Mesenchymal stem cell (in vitro differentiated cells and primary cell): Measurements from ENCODE around the gene PDZK1.
"Not testable (repeated sequence)": the region's sequence is repeated elsewhere in the genome, so short reads cannot be mapped to it uniquely, and the experiment has no call there.

ENCODE experiments used
- DNase-seq: peaks from one replicate; pipeline ENCODE4 v3.0.0-alpha.2; 2013
- H2AFZ ChIP-seq: one replicate; pipeline ENCODE4 v1.6.1; 2013; ENCODE audit warnings: low read depth, mild to moderate bottlenecking, control low read depth, inconsistent platforms, low read length, moderate library complexity
- H2AK5ac ChIP-seq: 2 replicates; pipeline ENCODE4 v1.6.1; 2013; ENCODE audit warnings: low read length, moderate library complexity, mild to moderate bottlenecking, inconsistent platforms; ENCODE audit not compliant: severe bottlenecking
- H2BK120ac ChIP-seq: one replicate; pipeline ENCODE4 v1.6.1; 2013; ENCODE audit warnings: low read depth, mild to moderate bottlenecking, inconsistent platforms, low read length, moderate library complexity
- H2BK12ac ChIP-seq, 2 experiments: one replicate each; pipeline ENCODE4 v1.6.1; 2013; ENCODE audit warnings: inconsistent platforms in 2 of 2, low read length in 2 of 2, mild to moderate bottlenecking in 2 of 2, moderate library complexity in 2 of 2, control low read depth in 1 of 2
- H2BK15ac ChIP-seq: one replicate; pipeline ENCODE4 v1.6.1; 2013; ENCODE audit warnings: mild to moderate bottlenecking, low read depth, inconsistent platforms; ENCODE audit not compliant: poor library complexity, severe bottlenecking
- H2BK5ac ChIP-seq: 2 replicates; pipeline ENCODE4 v1.6.1; 2013; ENCODE audit warnings: low read depth, mild to moderate bottlenecking, low read length, control low read depth, inconsistent platforms; ENCODE audit not compliant: poor library complexity, severe bottlenecking
- H3K14ac ChIP-seq, 2 experiments: one replicate each; pipeline ENCODE4 v1.6.1; 2013; ENCODE audit warnings: inconsistent platforms in 2 of 2, low read length in 2 of 2, control low read depth in 1 of 2, mild to moderate bottlenecking in 1 of 2, moderate library complexity in 1 of 2
- H3K18ac ChIP-seq, 2 experiments: one replicate each; pipeline ENCODE4 v1.6.1; 2013; ENCODE audit warnings: inconsistent platforms in 2 of 2, low read length in 2 of 2, control low read depth in 1 of 2, low read depth in 1 of 2, mild to moderate bottlenecking in 1 of 2
- H3K23ac ChIP-seq, 2 experiments: one replicate each; pipeline ENCODE4 v1.6.1; 2013; ENCODE audit warnings: inconsistent platforms in 2 of 2, low read length in 2 of 2, mild to moderate bottlenecking in 2 of 2, moderate library complexity in 2 of 2, control low read depth in 1 of 2
- H3K27ac ChIP-seq: 2 replicates; pipeline ENCODE4 v1.5.1; 2013; ENCODE audit warnings: mild to moderate bottlenecking, moderate library complexity, low read length, control low read depth, inconsistent platforms; ENCODE audit not compliant: poor library complexity, severe bottlenecking
- H3K27me3 ChIP-seq, 2 experiments: 2 replicates each; pipeline versions ENCODE4 v1.6.1 to v1.7.0; 2013; ENCODE audit warnings: low read length in 2 of 2, mild to moderate bottlenecking in 2 of 2, moderate library complexity in 2 of 2, control low read depth in 1 of 2, inconsistent platforms in 1 of 2; ENCODE audit not compliant: control insufficient read depth in 1 of 2, insufficient read depth in 1 of 2
- H3K36me3 ChIP-seq, 2 experiments: 2 replicates each; pipeline versions ENCODE4 v1.6.1 to v1.7.0; 2013; ENCODE audit warnings: low read length in 2 of 2, control low read depth in 1 of 2, inconsistent platforms in 1 of 2, low read depth in 1 of 2, mild to moderate bottlenecking in 1 of 2; ENCODE audit not compliant: insufficient read depth in 2 of 2, control insufficient read depth in 1 of 2
- H3K4ac ChIP-seq, 2 experiments: one replicate each; pipeline ENCODE4 v1.6.1; 2013; ENCODE audit warnings: inconsistent platforms in 2 of 2, low read length in 2 of 2, mild to moderate bottlenecking in 2 of 2, moderate library complexity in 2 of 2, control low read depth in 1 of 2, low read depth in 1 of 2
- H3K4me1 ChIP-seq: 2 replicates; pipeline ENCODE4 v1.6.1; 2013; ENCODE audit warnings: low read depth, low read length, control low read depth; ENCODE audit not compliant: control insufficient read depth, insufficient read depth
- H3K4me2 ChIP-seq: 2 replicates; pipeline ENCODE4 v1.6.1; 2013; ENCODE audit warnings: low read length, mild to moderate bottlenecking, inconsistent platforms; ENCODE audit not compliant: poor library complexity, severe bottlenecking
- H3K4me3 ChIP-seq, 2 experiments: 2 replicates each; pipeline versions ENCODE4 v1.5.1 to v1.7.0; 2013; ENCODE audit warnings: low read length in 2 of 2, mild to moderate bottlenecking in 2 of 2, control low read depth in 1 of 2, low read depth in 1 of 2; ENCODE audit not compliant: insufficient read depth in 1 of 2
- H3K79me1 ChIP-seq: replicated peaks from 2 replicates; pipeline ENCODE4 v1.6.1; 2013; ENCODE audit warnings: mild to moderate bottlenecking, control low read depth, low read length, inconsistent platforms; ENCODE audit not compliant: poor library complexity, severe bottlenecking
- H3K9ac ChIP-seq: 2 replicates; pipeline ENCODE4 v1.7.0; 2013; ENCODE audit warnings: mild to moderate bottlenecking, low read length, moderate library complexity
- H3K9me3 ChIP-seq: 2 replicates; pipeline ENCODE4 v1.7.0; 2013; ENCODE audit warnings: mild to moderate bottlenecking, low read length; ENCODE audit not compliant: control insufficient read depth
- H4K8ac ChIP-seq: one replicate; pipeline ENCODE4 v1.6.1; 2013; ENCODE audit warnings: inconsistent platforms, mild to moderate bottlenecking, low read length, moderate library complexity
- H4K91ac ChIP-seq: one replicate; pipeline ENCODE4 v1.6.1; 2013; ENCODE audit warnings: mild to moderate bottlenecking, low read length, inconsistent platforms
- WGBS: methylation state at CpG from one replicate; pipeline ENCODE4 v1.1.7; 2013; ENCODE audit warnings: mixed read lengths; 5-methylcytosine and 5-hydroxymethylcytosine counted together

The PDZK1 gene

GRCh38 chr1:145643990-145644389 lies 63.2 kb downstream of the PDZK1 start:
- H3K4me1 ChIP-seq, H3K9ac ChIP-seq, H4K8ac ChIP-seq, H3K36me3 ChIP-seq, H3K27me3 ChIP-seq, H3K4me2 ChIP-seq, H3K9me3 ChIP-seq, H2BK12ac ChIP-seq, H2BK5ac ChIP-seq, H3K4me3 ChIP-seq, H2BK15ac ChIP-seq, H3K79me1 ChIP-seq, H2AFZ ChIP-seq, H3K27ac ChIP-seq, H2BK120ac ChIP-seq, H3K23ac ChIP-seq, H3K18ac ChIP-seq, H3K4ac ChIP-seq, DNase-seq, H4K91ac ChIP-seq, H3K14ac ChIP-seq, H2AK5ac ChIP-seq: not testable (repeated sequence)
- no CpG with 5 or more reads among the region's 1 CpG for WGBS

- H2BK15ac ChIP-seq, H3K9me3 ChIP-seq, H3K4me2 ChIP-seq, H2BK12ac ChIP-seq, H2BK120ac ChIP-seq, H3K4me1 ChIP-seq, DNase-seq, H3K79me1 ChIP-seq, H3K9ac ChIP-seq, H4K8ac ChIP-seq, H2AFZ ChIP-seq, H2AK5ac ChIP-seq, H3K18ac ChIP-seq, H4K91ac ChIP-seq, H3K14ac ChIP-seq, H3K27me3 ChIP-seq, H3K4ac ChIP-seq, H3K4me3 ChIP-seq, H3K27ac ChIP-seq, H3K23ac ChIP-seq, H2BK5ac ChIP-seq, H3K36me3 ChIP-seq: not testable (repeated sequence)
- no CpG with 5 or more reads among the region's 2 CpGs for WGBS
Measured at GRCh38 chr1:145641886-145642285, 65.3 kb downstream of the PDZK1 start.

- not testable (repeated sequence) for H3K9me3 ChIP-seq, H3K14ac ChIP-seq, DNase-seq, H3K18ac ChIP-seq, H3K4me3 ChIP-seq, H3K23ac ChIP-seq, H3K4me1 ChIP-seq, H3K27ac ChIP-seq, H3K79me1 ChIP-seq, H4K8ac ChIP-seq, H3K9ac ChIP-seq, H2BK5ac ChIP-seq, H2AFZ ChIP-seq, H2BK15ac ChIP-seq, H3K27me3 ChIP-seq, H2AK5ac ChIP-seq, H3K4me2 ChIP-seq, H2BK120ac ChIP-seq, H3K4ac ChIP-seq, H4K91ac ChIP-seq, H2BK12ac ChIP-seq, H3K36me3 ChIP-seq
- 80% methylated on average over 1 of the region's 1 CpG for WGBS
Measured at GRCh38 chr1:145636237-145636636, 70.9 kb downstream of the PDZK1 start.

GRCh38 chr1:145622177-145622576 lies 85.0 kb downstream of the PDZK1 start:
- H3K79me1 ChIP-seq, H4K91ac ChIP-seq, H2AK5ac ChIP-seq, H3K27me3 ChIP-seq, H4K8ac ChIP-seq, DNase-seq, H3K18ac ChIP-seq, H2AFZ ChIP-seq, H3K4me3 ChIP-seq, H3K4me1 ChIP-seq, H2BK120ac ChIP-seq, H3K23ac ChIP-seq, H2BK5ac ChIP-seq, H3K9me3 ChIP-seq, H3K36me3 ChIP-seq, H2BK15ac ChIP-seq, H2BK12ac ChIP-seq, H3K9ac ChIP-seq, H3K14ac ChIP-seq, H3K4ac ChIP-seq, H3K4me2 ChIP-seq, H3K27ac ChIP-seq: not testable (repeated sequence)
- no CpG with 5 or more reads among the region's 1 CpG for WGBS
